Endothelial cell of umbilical vein (primary cell): Measurements from ENCODE around the gene GNAZ. TPM values are rescaled to one million over a fixed set of nuclear protein-coding genes. Genes with fewer than 3 reads are reported as not detected.

Experiments used
- BruUV-seq: library from RNA; stranded (reverse); fragments of 400-500 nt; replicated peaks from 2 replicates; lab custom pipeline; 2021; lab: Mats Ljungman, UMichigan
- CTCF ChIA-PET: fragments of 300-600, 350-600 bp; sonication (Branson Sonifier 250); formaldehyde crosslinking; loops from one replicate; lab custom pipeline; 2021; ENCODE audit warnings: antibody characterized with exemption, inconsistent platforms; lab: Charles Lee
- POLR2A ChIA-PET: fragments of 300-600, 350-600 bp; sonication (Branson Sonifier 250); formaldehyde crosslinking; loops from one replicate; lab custom pipeline; 2021; ENCODE audit warnings: antibody characterized with exemption, inconsistent platforms; lab: Charles Lee
- DNase-seq: peaks from one replicate; pipeline ENCODE4 v3.0.0-alpha.2; 2011; ENCODE audit warnings: low read depth, low spot score
- FAIRE-seq: peaks from 2 replicates; lab custom pipeline; 2011; peaks lifted over from hg19 to GRCh38; lab: Jason Lieb, UNC
- H2AFZ ChIP-seq: 2 replicates; pipeline ENCODE4 v1.6.0; 2012; ENCODE audit warnings: low read depth, low read length, control low read depth, inconsistent platforms
- H3K27ac ChIP-seq: 2 replicates; pipeline ENCODE4 v1.5.1; 2011; ENCODE audit warnings: low read depth, mild to moderate bottlenecking, control low read depth, low read length, moderate library complexity; ENCODE audit not compliant: insufficient read depth
- H3K27me3 ChIP-seq, 2 experiments: 2 replicates each; pipeline versions ENCODE4 v1.6.0 to v1.6.1; 2011; ENCODE audit warnings: low read length in 2 of 2, mixed read lengths in 1 of 2; ENCODE audit not compliant: control insufficient read depth in 2 of 2, insufficient read depth in 2 of 2
- H3K36me3 ChIP-seq, 2 experiments: 2 replicates in 1 of 2; 3 replicates in 1 of 2; pipeline ENCODE4 v1.5.1; 2011; ENCODE audit warnings: low read length in 2 of 2, mild to moderate bottlenecking in 1 of 2, moderate library complexity in 1 of 2; ENCODE audit not compliant: control insufficient read depth in 2 of 2, insufficient read depth in 2 of 2; ENCODE audit errors: extremely low read depth in 1 of 2
- H3K4me1 ChIP-seq: 3 replicates; pipeline ENCODE4 v1.5.1; 2011; ENCODE audit warnings: mild to moderate bottlenecking, low read length; ENCODE audit not compliant: control insufficient read depth, insufficient read depth; ENCODE audit errors: extremely low read depth
- H3K4me2 ChIP-seq: 2 replicates; pipeline ENCODE4 v1.6.1; 2011; ENCODE audit warnings: low read length, control low read depth, mixed read lengths; ENCODE audit not compliant: insufficient read depth
- H3K4me3 ChIP-seq, 3 experiments: fragments of 200-600 bp in 1 of 3; sonication (generic), shearing (Covaris generic) in 1 of 3; replicated peaks in 1 of 3; 2 replicates each; pipeline ENCODE4 v1.5.1; 2011 to 2016; ENCODE audit warnings: control low read depth in 3 of 3, low read length in 3 of 3, mild to moderate bottlenecking in 2 of 3, inconsistent platforms in 1 of 3, low read depth in 1 of 3, moderate library complexity in 1 of 3; ENCODE audit not compliant: insufficient read depth in 1 of 3
- H3K79me2 ChIP-seq: 2 replicates; pipeline ENCODE4 v1.6.0; 2012; ENCODE audit warnings: low read length, inconsistent platforms; ENCODE audit not compliant: control insufficient read depth, insufficient read depth
- H3K9ac ChIP-seq: replicated peaks from 2 replicates; pipeline ENCODE3; 2011; ENCODE audit warnings: low read length, control low read depth; ENCODE audit not compliant: insufficient read depth; ENCODE audit errors: extremely low read depth
- H3K9me1 ChIP-seq: replicated peaks from 3 replicates; pipeline ENCODE4 v1.6.0; 2011; ENCODE audit warnings: mild to moderate bottlenecking, low read length; ENCODE audit not compliant: control insufficient read depth, insufficient read depth; ENCODE audit errors: extremely low read depth
- H3K9me3 ChIP-seq: replicated peaks from 2 replicates; pipeline ENCODE4 v1.5.1; 2012; ENCODE audit warnings: low read length, inconsistent platforms; ENCODE audit not compliant: control insufficient read depth, insufficient read depth
- H4K20me1 ChIP-seq: replicated peaks from 2 replicates; pipeline ENCODE3; 2011; ENCODE audit warnings: mild to moderate bottlenecking, low read length; ENCODE audit not compliant: control insufficient read depth, insufficient read depth; ENCODE audit errors: extremely low read depth
- EZH2 ChIP-seq: IDR thresholded peaks from 2 replicates; pipeline ENCODE4 v1.6.1; 2012; ENCODE audit warnings: borderline replicate concordance, low read depth, mild to moderate bottlenecking, moderate library complexity, low read length, inconsistent platforms; ENCODE audit not compliant: severe bottlenecking
- FOS ChIP-seq: IDR thresholded peaks from 2 replicates; pipeline ENCODE4 v1.6.1; 2011; ENCODE audit warnings: mild to moderate bottlenecking, low read length, moderate library complexity, borderline replicate concordance; ENCODE audit not compliant: insufficient read depth
- GATA2 ChIP-seq: IDR thresholded peaks from 2 replicates; pipeline ENCODE4 v1.7.0; 2011; ENCODE audit warnings: low read depth, mild to moderate bottlenecking, moderate library complexity, mixed read lengths, low read length; ENCODE audit not compliant: insufficient read length, insufficient read depth
- JUN ChIP-seq: IDR thresholded peaks from 2 replicates; pipeline ENCODE4 v1.6.1; 2011; ENCODE audit warnings: borderline replicate concordance, low read depth; ENCODE audit not compliant: insufficient read length, insufficient read depth
- MYC ChIP-seq: IDR thresholded peaks from one replicate; pipeline ENCODE4 v1.6.1; 2011; ENCODE audit warnings: mild to moderate bottlenecking, low read depth, low read length
- POLR2AphosphoS5 ChIP-seq: IDR thresholded peaks from 2 replicates; pipeline ENCODE4 v1.6.1; 2012; ENCODE audit warnings: low read depth, mild to moderate bottlenecking, control low read depth, low read length, moderate library complexity; ENCODE audit not compliant: insufficient read depth
- dilution Hi-C: fragments of 300-500 bp; cut with MboI; formaldehyde crosslinking; loops from one replicate; pipeline ENCODE4 v1.15.0; 2019; ENCODE audit warnings: low sequenced_read_pairs; ENCODE audit not compliant: extremely low pct_ligation_motif_present
- intact Hi-C: fragments of 100-400 bp; cut with micrococcal nuclease; formaldehyde crosslinking; loops from one replicate; pipeline ENCODE4 v1.10.0; 2022
- polyA plus RNA-seq, 4 experiments: library from polyadenylated mRNA; depleted of rRNA in 3 of 4; stranded (reverse) in 3 of 4; unstranded in 1 of 4; fragments of >200 nt; gene quantifications; 2 replicates each; pipeline versions ENCODE4 v1.2.1 to v1.2.3, GENCODE V29; 2011 to 2012; ENCODE audit warnings: missing spikeins in 1 of 4
- total RNA-seq: library from RNA; stranded (reverse); gene quantifications from 2 replicates; pipeline ENCODE4 v1.2.3, GENCODE V29; 2021
- TF ChIP-seq, protein P1 (sequence below): IDR thresholded peaks from 2 replicates; pipeline ENCODE4 v1.6.1; 2011; ENCODE audit not compliant: insufficient read depth, insufficient read length

The GNAZ gene
- total and polyA plus RNA-seq, 2 donors (not counting 3 experiments of a cell fraction or from before 2014, with no cell fraction given), result 0.44 to 0.86 TPM

DNA sequence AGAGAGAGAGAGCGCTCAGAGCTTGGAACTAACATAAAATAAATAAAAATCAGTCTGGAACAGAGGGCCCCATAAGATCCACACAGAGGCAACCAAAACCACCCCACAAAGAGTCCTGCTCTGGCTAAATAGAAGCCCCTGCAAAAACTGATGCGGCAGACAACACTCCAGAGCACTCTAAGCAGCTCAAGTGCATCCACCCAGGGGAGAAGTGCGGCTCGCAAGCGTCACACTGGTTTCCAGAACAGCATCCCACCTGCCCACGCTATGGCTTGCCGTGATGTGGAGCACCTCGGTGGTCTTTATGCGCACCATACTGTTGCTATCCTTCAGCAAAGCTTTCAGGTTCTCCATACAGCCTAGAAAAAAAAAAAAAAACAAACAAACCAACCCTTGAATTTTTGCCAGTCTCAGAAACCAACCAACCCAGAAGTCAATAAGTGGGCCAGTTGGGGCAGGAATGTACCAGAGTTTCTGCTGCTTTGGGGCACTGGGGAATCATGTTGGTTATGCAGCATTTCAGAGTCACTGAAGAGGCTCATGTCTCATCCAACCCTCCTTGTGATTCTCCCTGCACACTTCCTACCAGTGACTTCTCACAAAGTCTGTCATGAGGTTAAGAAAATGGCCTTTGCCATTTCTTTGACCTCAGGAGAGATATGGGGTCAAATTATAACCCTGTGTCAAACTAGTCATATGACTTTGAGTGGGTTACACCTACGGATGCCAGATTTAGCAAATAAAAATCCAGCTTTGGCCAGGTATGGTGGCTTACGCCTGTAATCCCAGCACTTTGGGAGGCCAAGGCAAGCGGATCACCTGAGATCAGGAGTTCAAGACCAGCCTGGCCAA lies 68.5 kb downstream of the GNAZ start:
- Histone ChIP-seq H3K4me1 (peaks cover 3% of the 10 kb centered on the region), H2AFZ (no peak overlapping the region), H3K27ac (no peak overlapping the region), H3K36me3 (no peaks in the 10 kb centered on the region), H3K4me2 (no peak overlapping the region), H3K79me2 (no peaks in the 10 kb centered on the region), H3K4me3 (no peak overlapping the region), H3K9me3 (no peaks in the 10 kb centered on the region), H3K9ac (no peak overlapping the region), H3K9me1 (no peaks in the 10 kb centered on the region), H4K20me1 (no peaks in the 10 kb centered on the region), H3K27me3 (no peaks in the 10 kb centered on the region)
- intact Hi-C loops, result no loop called here
- DNase-seq (no peak), FAIRE-seq (no peak)
- ChIA-PET POLR2A (no interaction called here), CTCF (interaction anchor here (0.9 to 2.9 kb wide), 8 partner anchors 11 to 247 kb away, joined by 3 to 8 read pairs (median 4); no protein-coding TSS in a partner anchor)
- no TSS peak for BruUV-seq
- TF ChIP-seq POLR2AphosphoS5 (no peak), EZH2 (no peak), GATA2 (no peak), FOS (no peak), JUN (no peak), MYC (no peak)
- TF ChIP-seq, protein P1, sequence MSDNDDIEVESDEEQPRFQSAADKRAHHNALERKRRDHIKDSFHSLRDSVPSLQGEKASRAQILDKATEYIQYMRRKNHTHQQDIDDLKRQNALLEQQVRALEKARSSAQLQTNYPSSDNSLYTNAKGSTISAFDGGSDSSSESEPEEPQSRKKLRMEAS, result no peak
- dilution Hi-C loops, result no loop called here
